ENCODE results near the gene MAOB. TPM values are rescaled to one million over a fixed set of nuclear protein-coding genes. Genes with fewer than 3 reads are reported as not detected.
A peak's percentile ranks its signal among the peaks of the same experiment; 100 is the strongest.

MAOB gene
- total RNA-seq, 4 donors from 2014 or later, result 1.9 to 4.5 (median 2.1) TPM

GRCh38 chrX:43745938-43746721, 136.1 kb downstream of the MAOB start:
- H3K9me3 ChIP-seq, result no peaks in the 10 kb centered on the region
- DNase-seq (ENCODE audit: low spot score in 2 of 2), result no peak
- WGBS, result 55% methylated on average over 6 of the region's 6 CpGs
- H3K4me1 ChIP-seq, result peaks cover 19% of the 10 kb centered on the region
- H3K36me3 ChIP-seq, result no peaks in the 10 kb centered on the region
- no peak overlapping the region for H3K4me3 ChIP-seq
- no peak overlapping the region for H3K27ac ChIP-seq
- no peaks in the 10 kb centered on the region for H3K27me3 ChIP-seq
- TF ChIP-seq POLR2AphosphoS5 (IDR thresholded peaks at IDR 0.05), result no peak
- TF ChIP-seq POLR2A (IDR thresholded peaks at IDR 0.05), result no peak
- no peak for TF ChIP-seq CTCF (IDR thresholded peaks at IDR 0.05)
- no peak for TF ChIP-seq EP300 (IDR thresholded peaks at IDR 0.05)

- Histone ChIP-seq H3K9me3 (no peaks in the 10 kb centered on the region), H3K27me3 (no peaks in the 10 kb centered on the region), H3K27ac (no peak overlapping the region), H3K4me3 (no peak overlapping the region), H3K36me3 (no peaks in the 10 kb centered on the region), H3K4me1 (peaks cover 19% of the 10 kb centered on the region)
- DNase-seq (ENCODE audit: low spot score in 2 of 2), result no peak
- TF ChIP-seq EP300 (IDR thresholded peaks at IDR 0.05) (no peak), POLR2AphosphoS5 (IDR thresholded peaks at IDR 0.05) (no peak), POLR2A (IDR thresholded peaks at IDR 0.05) (no peak), CTCF (IDR thresholded peaks at IDR 0.05) (no peak)
- 75% methylated on average over 3 of the region's 3 CpGs for WGBS
These were observed 138.0 kb downstream of the MAOB start for GRCh38 chrX:43744284-43744683.

- TF ChIP-seq EP300 (IDR thresholded peaks at IDR 0.05) (no peak), POLR2AphosphoS5 (IDR thresholded peaks at IDR 0.05) (no peak), CTCF (IDR thresholded peaks at IDR 0.05) (no peak), POLR2A (IDR thresholded peaks at IDR 0.05) (no peak)
- no peaks in the 10 kb centered on the region for H3K36me3 ChIP-seq
- H3K27me3 ChIP-seq, result no peaks in the 10 kb centered on the region
- DNase-seq (ENCODE audit: low spot score in 2 of 2), result no peak
- no peaks in the 10 kb centered on the region for H3K9me3 ChIP-seq
- WGBS, result 73% methylated on average over 5 of the region's 5 CpGs
- H3K4me3 ChIP-seq, result no peak overlapping the region
- peaks cover 19% of the 10 kb centered on the region for H3K4me1 ChIP-seq
- H3K27ac ChIP-seq, result peak overlapping the region; percentile 64
These were observed 139.0 kb downstream of the MAOB start for GRCh38 chrX:43743100-43743822.

GRCh38 chrX:43741843-43742573, 140.2 kb downstream of the MAOB start:
- Histone ChIP-seq H3K9me3 (no peaks in the 10 kb centered on the region), H3K36me3 (no peaks in the 10 kb centered on the region), H3K27me3 (no peaks in the 10 kb centered on the region), H3K4me1 (peaks cover 19% of the 10 kb centered on the region), H3K4me3 (no peak overlapping the region), H3K27ac (peak overlapping the region; percentile 64)
- DNase-seq (ENCODE audit: low spot score in 2 of 2), result no peak
- TF ChIP-seq POLR2AphosphoS5 (IDR thresholded peaks at IDR 0.05), result peak in 1 of 3 donors; percentile 31
- TF ChIP-seq POLR2A (IDR thresholded peaks at IDR 0.05), result no peak
- WGBS, result 46% methylated on average over 7 of the region's 7 CpGs

GRCh38 chrX:43735957-43736356, 146.3 kb downstream of the MAOB start:
- Histone ChIP-seq H3K36me3 (peaks cover 20% of the 10 kb centered on the region), H3K4me1 (no peaks in the 10 kb centered on the region), H3K9me3 (no peaks in the 10 kb centered on the region), H3K4me3 (no peak overlapping the region), H3K27me3 (no peaks in the 10 kb centered on the region), H3K27ac (no peak overlapping the region)
- no peak for TF ChIP-seq CTCF (IDR thresholded peaks at IDR 0.05)
- TF ChIP-seq EP300 (IDR thresholded peaks at IDR 0.05), result no peak
- no peak for TF ChIP-seq POLR2AphosphoS5 (IDR thresholded peaks at IDR 0.05)
- 64% methylated on average over 3 of the region's 3 CpGs for WGBS
- no peak for DNase-seq (ENCODE audit: low spot score in 2 of 2)
